ENCODE data around the gene COL24A1. TPM values are rescaled to one million over a fixed set of nuclear protein-coding genes. Genes with fewer than 3 reads are reported as not detected.

Gene COL24A1
- total RNA-seq, 1 experiment from 2014 or later, result 0.35 TPM

DNA sequence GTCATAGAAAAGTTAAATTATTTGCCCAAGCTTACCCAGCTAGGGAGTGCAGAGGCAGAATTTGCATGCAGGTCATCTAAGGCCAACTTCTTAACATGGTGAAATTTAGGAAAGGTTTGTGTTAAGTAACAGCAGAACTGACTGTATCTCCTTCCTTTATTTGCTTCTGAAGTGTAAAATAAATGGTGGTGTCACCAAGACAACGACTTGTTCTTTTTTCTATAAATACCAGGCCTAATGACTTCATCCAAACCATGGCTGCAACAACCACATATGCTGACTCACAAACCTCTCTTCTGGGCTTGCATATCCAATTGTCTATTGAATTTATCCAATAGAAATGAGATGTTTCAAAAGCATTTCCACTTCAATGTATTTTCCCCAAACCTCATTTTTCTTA, 19.1 kb downstream of the COL24A1 start:
- Histone ChIP-seq H3K4me2 (ENCODE audit: insufficient read depth, insufficient read length, low read length) (no peak overlapping the region), H2AFZ (ENCODE audit: low read length) (no peak overlapping the region), H2BK120ac (ENCODE audit: low read depth, low read length, poor library complexity, severe bottlenecking) (no peak overlapping the region), H2AK5ac (ENCODE audit: insufficient read length, low read length) (no peak overlapping the region), H2BK12ac (ENCODE audit: insufficient read length, low read depth, low read length) (no peak overlapping the region), H3K56ac (ENCODE audit: insufficient read length, low read depth, low read length) (no peak overlapping the region), H3K79me1 (ENCODE audit: insufficient read depth, low read depth, low read length, poor library complexity, severe bottlenecking) (no peaks in the 10 kb centered on the region), H3K4ac (ENCODE audit: low read depth, low read length) (no peak overlapping the region), H3K4me1 (ENCODE audit: insufficient read depth, low read length) (no peaks in the 10 kb centered on the region), H2BK20ac (ENCODE audit: low read depth, low read length, poor library complexity, severe bottlenecking) (no peak overlapping the region), H3K9me3 (ENCODE audit: control insufficient read depth, low read depth, low read length) (no peaks in the 10 kb centered on the region), H3K27me3 (ENCODE audit: insufficient read depth, low read length) (no peaks in the 10 kb centered on the region), H4K8ac (replicated peaks; ENCODE audit: insufficient read length, low read depth, low read length) (no peak overlapping the region), H2BK5ac (ENCODE audit: insufficient read length, low read length) (no peak overlapping the region), H3K27ac (ENCODE audit: insufficient read length, low read depth, low read length) (no peak overlapping the region), H4K20me1 (ENCODE audit: control insufficient read depth, insufficient read depth, insufficient read length) (no peaks in the 10 kb centered on the region), H3K79me2 (ENCODE audit: insufficient read depth, low read length) (no peaks in the 10 kb centered on the region), H3K9ac (ENCODE audit: extremely low read depth, insufficient read length, low read length) (no peak overlapping the region), H2BK15ac (ENCODE audit: low read depth, low read length) (no peak overlapping the region), H3K23me2 (ENCODE audit: insufficient read length, low read depth, low read length, poor library complexity, severe bottlenecking) (no peaks in the 10 kb centered on the region), H3K23ac (ENCODE audit: insufficient read length, low read depth, low read length) (no peak overlapping the region), H4K5ac (ENCODE audit: insufficient read length, low read depth, low read length) (no peak overlapping the region), H3K18ac (ENCODE audit: insufficient read length, low read depth, low read length) (no peak overlapping the region), H4K91ac (ENCODE audit: insufficient read length, low read depth, low read length) (no peak overlapping the region), H3K14ac (ENCODE audit: insufficient read depth, low read length) (no peak overlapping the region), H3T11ph (ENCODE audit: low read length) (no peak overlapping the region)
- H3K27ac Mint-ChIP-seq, result no peak overlapping the region
- no peaks in the 10 kb centered on the region; a peak in 1 of 5 replicates for H3K9me3 Mint-ChIP-seq
- DNase-seq, result no peak
- no peak overlapping the region for H3K4me3 Mint-ChIP-seq
- H3K4me1 Mint-ChIP-seq, result no peaks in the 10 kb centered on the region
- H3K36me3 Mint-ChIP-seq (ENCODE audit: insufficient read depth in 1 of 3, low read depth in 3 of 3), result peaks cover 0 to 1% (median 0%) of the 10 kb centered on the region in 3 experiments; a peak in 1 of 7 replicates
- no peaks in the 10 kb centered on the region for H3K27me3 Mint-ChIP-seq (ENCODE audit: low read depth)
- WGBS (ENCODE audit: extremely low coverage, insufficient read length, low lambda C conversion rate), result no CpG with 5 or more reads among the region's 1 CpG
- TF ChIP-seq, protein P1, sequence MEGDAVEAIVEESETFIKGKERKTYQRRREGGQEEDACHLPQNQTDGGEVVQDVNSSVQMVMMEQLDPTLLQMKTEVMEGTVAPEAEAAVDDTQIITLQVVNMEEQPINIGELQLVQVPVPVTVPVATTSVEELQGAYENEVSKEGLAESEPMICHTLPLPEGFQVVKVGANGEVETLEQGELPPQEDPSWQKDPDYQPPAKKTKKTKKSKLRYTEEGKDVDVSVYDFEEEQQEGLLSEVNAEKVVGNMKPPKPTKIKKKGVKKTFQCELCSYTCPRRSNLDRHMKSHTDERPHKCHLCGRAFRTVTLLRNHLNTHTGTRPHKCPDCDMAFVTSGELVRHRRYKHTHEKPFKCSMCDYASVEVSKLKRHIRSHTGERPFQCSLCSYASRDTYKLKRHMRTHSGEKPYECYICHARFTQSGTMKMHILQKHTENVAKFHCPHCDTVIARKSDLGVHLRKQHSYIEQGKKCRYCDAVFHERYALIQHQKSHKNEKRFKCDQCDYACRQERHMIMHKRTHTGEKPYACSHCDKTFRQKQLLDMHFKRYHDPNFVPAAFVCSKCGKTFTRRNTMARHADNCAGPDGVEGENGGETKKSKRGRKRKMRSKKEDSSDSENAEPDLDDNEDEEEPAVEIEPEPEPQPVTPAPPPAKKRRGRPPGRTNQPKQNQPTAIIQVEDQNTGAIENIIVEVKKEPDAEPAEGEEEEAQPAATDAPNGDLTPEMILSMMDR (conservative IDR thresholded peaks at IDR 0.05), result no peak
